NCI-H69 (cell line): ENCODE results near the gene M1AP.
"Not testable (repeated sequence)": the region's sequence is repeated elsewhere in the genome, so short reads cannot be mapped to it uniquely, and the experiment has no call there.

ENCODE experiments used
- DNase-seq: peaks from one replicate; lab custom pipeline; 2025; lab: John Stamatoyannopoulos, UW

M1AP gene

DNA sequence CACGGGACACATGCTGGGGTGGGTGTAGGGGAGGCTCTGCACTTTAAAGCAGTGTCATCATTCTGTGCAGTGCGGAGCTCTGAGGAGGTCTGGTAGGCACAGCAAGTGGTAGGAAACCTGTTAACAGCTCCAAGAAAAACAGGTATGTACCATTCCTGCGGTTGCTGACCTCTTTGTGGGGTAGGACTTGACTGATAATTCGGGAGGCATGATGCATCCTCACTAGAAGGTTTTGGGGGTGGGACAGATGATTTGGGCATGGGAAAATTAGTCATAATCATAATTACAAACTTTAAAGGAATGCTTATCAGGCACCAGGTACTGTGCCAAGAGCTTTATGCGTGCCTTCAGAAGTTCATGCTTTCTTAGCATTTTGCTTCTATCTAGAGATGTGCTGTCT lies 83.9 kb downstream of the M1AP start:
- no peak for DNase-seq

DNA sequence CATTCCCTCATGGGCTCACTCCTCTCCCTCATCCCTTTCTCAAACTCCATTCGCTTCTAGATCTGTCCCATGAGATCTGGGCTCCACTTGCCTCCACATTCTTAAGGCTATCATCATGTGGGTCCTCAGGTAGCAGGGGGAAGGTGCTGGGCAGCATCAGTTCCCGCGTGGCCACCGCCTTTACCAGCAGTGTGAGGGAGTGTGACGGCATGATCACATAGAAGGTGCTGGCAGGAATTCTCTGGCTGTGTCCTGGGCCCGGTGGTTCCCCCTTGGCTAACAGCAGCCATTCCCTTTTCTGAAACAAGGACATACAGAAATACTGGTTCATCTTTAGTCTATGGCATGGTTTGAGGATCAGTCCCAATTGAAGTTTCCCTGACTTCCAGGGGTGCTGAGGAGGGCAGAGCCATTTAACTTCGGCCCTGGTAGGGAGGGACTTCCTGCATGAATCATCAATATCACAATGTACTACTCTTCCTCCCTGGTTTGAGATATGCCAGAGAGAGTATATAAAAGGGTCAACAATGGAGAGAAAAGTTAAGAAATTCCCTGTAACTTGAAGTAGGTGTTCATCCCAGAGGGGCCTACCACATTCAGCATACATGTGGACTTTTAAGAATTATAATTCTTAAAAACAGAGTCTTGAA lies 85.9 kb downstream of the M1AP start:
- DNase-seq, result no peak

DNA sequence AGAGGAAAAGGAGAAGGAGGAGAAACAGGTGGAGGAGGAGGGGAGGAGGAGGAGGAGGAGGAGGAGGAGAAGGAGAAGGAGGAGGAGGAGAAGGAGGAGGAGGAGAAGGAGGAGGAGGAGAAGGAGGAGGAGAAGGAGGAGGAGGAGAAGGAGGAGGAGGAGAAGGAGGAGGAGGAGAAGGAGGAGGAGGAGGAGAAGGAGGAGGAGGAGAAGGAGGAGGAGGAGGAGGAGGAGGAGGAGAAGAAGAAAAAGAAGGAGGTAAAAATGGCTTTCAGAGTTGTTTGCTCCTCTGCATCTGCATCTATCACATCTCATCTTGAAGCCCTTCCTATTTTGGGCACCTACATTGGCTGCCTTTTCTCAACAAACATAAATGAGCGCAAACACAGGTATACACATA lies 87.1 kb downstream of the M1AP start:
- not testable (repeated sequence) for DNase-seq

DNA sequence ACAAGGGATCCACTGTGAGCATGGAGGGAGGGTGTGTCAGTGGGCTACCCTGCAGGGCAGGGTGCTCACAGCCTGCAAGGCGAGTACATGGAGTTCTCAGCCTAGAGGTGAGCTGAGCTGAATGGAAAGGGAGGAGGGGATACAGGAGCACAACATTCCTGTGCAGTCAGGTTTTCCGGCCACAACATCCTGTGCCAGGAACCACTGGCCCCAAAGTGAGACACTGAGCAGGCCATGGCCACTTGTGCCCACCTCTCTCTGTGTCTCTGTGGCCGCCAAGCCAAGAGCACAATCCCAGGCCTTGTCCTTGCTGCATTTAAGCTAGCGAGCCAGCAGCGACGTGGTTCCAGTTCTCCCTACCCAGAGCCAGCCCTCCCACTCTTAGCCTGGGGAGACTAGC lies 87.5 kb downstream of the M1AP start:
- DNase-seq, result no peak

DNA sequence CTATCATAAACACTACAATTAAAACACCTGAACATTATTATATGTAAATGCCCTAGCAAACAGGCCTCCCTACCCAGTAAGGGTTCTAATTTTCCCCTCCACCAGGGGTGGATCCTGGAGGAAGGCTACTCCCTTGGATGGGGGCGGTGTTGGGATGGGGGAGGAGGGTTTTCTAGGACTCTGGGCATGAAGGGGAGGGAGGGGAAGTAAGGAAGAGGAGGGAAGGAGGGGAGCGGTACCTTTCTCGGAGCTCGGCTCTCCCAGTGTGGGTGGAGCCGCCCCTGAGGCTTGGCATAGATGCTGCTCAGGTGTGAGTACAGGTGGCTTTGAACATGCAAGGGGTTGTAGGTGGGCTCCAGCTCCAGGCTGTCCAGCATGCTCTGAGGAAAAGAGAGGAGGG lies 88.2 kb downstream of the M1AP start:
- peak; percentile 87 for DNase-seq

GRCh38 chr2:74558284-74559230 lies 89.6 kb downstream of the M1AP start:
- DNase-seq, result peak; percentile 6

GRCh38 chr2:74556831-74557370 lies 91.2 kb downstream of the M1AP start:
- DNase-seq, result no peak

- no peak for DNase-seq
Observed at GRCh38 chr2:74556159-74556558, 92.0 kb downstream of the M1AP start.

GRCh38 chr2:74555610-74556103 lies 92.5 kb downstream of the M1AP start:
- no peak for DNase-seq

DNA sequence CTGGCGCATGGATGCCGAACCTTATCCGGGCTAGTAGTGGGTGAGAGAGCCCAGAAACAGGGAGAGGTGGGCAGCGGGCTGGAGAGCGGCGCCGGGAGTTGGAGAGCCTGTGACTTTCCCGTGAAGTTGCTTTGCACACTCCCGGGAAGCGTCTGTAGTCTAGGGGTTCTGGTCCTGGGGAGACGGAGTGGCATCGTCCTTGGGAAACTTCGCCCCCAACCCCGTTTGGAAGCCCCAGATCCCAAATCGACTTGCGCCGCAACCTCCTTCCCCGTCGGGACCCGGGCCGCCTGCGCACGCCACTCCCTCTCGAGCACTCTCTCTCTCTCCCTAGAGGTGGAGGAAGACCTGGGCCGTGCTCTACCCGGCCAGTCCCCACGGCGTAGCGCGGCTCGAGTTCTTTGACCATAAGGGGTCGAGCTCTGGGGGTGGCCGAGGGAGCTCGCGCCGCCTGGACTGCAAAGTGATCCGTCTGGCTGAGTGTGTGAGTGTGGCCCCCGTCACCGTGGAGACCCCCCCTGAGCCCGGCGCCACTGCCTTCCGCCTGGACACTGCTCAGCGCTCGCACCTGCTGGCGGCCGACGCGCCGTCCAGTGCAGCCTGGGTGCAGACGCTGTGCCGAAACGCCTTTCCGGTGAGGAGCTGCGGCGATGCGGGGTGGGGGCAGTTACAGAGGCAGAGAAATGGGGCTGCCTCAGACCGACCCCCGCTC lies 93.2 kb downstream of the M1AP start:
- DNase-seq, result peak; percentile 54

GRCh38 chr2:74553892-74554819 lies 94.0 kb downstream of the M1AP start, which contains the start of the genes DOK1 and LOXL3:
Gene DOK1 (plus strand): TSS chr2:74554720. CDS start chr2:74554755, 35 bp downstream.
Gene LOXL3 (minus strand): TSS chr2:74553942. CDS start chr2:74552634, 1,308 bp downstream.
- peak; percentile 55 for DNase-seq

DNA sequence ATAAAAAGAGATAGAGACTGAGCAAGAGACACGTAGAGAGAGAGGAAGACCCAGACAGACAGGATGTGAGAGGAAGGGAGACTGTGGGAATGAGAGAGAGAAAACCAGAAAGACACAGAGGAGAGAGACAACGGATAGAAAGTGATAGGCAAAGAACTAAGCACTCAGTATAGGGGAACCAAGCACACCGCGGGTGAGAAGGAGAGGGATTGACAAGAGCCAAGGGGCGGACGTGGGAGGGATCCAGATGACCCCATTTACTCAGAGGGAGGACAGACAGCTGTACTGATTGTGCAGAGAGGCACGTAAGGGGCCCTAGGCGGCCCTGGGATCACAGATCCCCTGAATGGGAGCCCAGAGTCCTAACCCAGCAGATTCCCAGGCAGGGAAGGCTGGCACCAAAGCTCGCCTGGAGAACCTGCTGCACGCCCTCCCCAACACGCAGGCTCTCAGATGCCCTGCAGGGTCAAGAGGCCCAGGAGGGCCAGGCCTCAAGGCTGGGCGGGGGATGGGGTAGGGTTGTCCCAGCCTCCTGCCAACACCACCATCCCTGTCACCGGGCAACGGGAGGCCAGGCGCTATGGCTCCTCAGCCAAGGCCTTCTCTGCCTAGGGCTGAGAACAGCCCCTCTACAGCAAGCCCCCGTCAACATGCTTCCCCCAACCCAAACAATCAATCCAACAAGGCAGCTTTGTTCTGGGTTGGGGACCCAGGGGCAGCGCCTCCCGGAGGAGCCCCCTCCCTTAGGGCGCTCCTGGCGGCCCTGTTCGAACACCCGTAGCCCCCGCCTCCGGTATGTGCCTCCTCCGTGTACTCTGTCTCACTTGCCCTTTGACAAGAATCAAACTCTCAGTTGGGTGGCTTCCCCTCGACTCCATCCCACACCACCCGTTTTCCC lies 95.0 kb downstream of the M1AP start:
- no peak for DNase-seq

DNA sequence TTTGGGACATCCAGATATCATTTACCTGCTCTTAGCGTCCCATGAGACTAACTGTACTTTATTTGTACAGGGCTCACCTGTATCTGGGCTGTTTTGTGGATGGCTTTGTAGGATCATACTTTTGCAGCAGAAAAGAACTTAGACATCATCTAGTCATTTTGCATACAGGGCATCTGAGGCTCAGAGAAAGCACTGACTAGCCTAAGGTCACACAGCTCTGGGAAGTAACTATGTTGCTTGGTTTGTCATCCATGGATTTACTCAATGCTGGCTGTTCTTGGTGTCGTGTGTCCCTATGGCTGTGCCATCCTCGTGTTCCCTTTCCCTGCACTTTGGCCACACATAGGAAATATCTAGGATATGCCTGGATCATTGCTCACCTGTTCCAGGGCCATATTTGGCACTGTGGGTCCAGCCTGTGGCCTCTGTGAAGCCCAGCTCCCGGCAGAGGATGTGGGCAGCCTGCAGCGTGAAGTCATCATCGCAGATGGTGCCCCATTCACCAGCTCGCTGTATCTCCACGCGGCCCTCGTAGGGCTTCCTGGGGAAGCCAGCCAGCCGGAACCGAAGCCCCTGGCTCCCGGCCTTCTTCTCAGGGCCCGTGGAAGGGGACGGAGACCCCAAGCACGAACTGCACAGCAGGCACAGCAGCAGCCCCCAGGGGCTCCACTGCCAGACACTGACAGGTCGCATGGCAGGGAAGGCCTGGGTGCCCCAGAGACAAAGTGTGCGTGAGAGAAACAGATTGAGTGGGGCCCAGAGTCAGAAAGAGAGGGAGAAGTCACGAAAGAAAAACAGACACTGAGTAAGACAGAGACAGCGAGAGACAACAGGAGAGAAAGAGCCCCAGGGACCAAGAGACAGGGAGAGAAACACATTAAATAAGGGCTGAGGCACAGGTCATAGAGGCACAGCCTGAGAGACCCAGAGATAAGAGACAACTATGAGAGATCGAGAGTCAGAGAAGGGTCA lies 95.9 kb downstream of the M1AP start:
- no peak for DNase-seq

DNA sequence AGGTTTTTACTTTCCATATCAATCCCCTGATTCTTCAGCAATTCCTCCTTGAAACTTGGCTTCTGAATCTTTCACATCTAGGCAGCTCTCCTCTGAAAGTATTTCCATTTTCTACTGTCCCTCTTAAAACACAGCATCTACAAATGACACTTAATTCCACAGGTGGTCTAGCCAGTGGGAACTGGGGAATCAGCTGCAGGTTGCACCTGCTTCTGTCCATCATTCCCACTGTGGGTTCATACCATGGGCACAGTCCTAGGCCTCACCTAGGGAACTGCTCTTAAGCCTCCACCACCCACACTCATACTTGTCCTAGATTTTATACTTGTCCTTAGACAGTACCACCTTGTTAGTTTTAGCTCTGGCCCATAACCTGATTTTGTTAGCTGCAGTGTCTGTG lies 96.6 kb downstream of the M1AP start:
- no peak for DNase-seq

- DNase-seq, result no peak
Observed at GRCh38 chr2:74550231-74550630, 97.9 kb downstream of the M1AP start.

GRCh38 chr2:74548900-74549826 lies 99.0 kb downstream of the M1AP start:
- DNase-seq, result peak; percentile 44

DNA sequence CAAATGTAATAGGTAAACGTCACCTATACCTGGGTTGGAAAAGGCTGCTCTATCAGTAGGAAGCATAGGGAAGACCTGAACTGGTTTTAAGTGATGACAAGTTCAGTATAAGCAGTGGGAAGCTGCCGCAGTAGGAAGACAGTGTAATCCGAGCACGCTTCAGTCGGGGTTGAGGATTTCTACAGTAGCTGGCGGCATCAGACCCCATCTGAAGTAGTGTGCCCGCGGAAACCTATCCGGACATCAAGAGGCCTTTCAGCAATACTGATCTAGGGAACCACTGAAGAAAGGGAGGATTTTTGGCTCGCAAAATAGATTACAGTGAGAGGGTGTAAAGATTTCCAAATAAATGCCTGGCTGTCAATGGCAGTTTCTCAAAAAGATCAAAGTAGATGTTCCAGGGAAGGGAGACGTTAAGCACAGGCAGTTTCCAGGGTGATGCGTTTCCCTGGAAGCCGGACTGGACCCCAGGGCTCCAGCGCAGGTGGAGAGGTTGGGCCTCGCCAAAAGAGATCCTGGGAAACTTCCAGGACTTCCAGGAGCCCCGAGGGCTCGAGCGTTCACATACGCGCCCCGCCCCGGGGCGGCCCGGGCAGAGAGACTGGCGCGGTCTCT lies 99.7 kb downstream of the M1AP start:
- DNase-seq, result peak; percentile 10
